ENCODE measurements around the gene TMEM272.

TMEM272 gene

GRCh38 chr13:51804295-51805172, 40.4 kb downstream of the TMEM272 start:
- DNase-seq, result no peak

DNA sequence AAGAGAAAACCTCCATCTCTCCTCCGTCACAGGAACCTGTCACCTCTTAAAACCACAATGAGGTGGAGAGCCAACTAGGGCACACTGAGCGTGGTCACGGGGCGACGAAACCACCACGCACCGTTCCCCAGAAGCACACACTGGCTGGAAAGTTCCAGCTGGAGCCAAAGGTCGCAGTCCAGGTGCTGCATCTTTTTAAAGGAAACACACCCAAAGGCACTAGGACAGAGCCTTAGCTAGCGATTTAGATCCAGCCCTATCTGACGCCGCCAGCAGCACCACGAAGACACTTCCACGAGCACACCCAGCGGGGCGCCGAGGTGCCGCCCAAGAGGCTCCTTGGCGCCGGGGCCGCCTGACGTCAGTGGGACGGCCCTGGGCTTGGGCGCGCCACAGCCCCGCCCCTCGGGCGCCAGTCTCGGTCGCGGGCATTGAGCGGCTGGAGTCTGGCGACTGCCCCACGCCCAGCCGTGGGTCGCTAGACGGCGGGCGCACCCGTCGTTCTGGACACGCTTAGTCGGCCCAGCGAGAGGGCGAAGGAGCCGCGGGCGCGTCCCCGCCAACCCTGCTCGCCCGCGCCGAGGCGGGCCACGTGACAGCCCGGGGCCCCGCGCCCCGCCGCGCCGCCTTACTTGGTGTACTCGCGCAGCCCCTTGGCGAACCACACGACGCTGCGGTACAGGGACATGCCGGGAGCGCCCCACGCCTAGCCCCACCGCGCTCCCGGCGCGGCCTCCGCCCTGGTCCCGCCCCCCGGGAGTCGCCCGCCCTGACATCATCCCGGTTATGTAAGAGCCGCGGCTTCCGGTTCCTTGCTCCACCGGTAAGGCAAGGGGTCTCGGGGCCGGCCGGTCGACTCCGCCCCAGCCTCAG, 41.3 kb downstream of the TMEM272 start, which contains the start of gene DHRS12:
DHRS12 (minus strand) TSS at position 742 of the 873 bp plus-strand sequence. CDS start 4,504 bp downstream, outside the sequence.
- peak; percentile 78 for DNase-seq

DNA sequence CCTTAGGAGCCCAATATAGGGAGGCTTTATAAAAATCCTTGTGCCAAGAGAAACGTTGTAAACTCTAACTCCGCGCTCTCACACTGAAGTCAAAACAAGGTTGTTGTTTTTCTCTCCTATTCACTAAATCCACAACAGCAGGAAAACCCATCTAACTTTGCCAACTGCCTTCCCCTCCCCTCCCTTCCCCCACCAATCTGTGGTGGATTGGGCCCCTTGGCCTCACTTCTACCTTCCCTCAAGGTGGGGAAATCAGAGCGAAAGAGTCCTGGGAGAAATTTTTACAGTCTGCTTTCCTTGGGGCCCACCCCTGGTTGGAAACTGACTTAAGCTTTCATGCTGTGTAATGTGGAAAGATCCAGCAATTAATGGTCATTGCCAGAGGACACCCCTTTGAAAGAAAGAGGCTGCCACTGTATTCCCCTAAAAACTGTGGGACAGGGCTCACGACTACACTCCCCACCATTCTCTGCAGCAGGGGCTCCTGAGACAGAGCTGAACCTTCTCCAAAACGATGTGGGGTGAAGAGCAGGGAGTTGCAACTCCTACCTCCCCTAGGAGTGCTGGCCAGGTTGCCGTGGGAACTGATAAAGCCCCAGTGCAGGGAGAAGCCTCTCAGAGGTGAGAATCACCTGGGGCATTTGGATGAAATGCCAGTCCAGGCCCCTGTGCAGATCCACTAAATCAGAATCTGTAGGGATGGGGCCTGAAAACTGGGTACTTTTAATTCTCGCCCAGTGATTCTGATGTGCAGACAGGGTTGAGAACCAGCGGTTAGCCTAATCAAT, 42.2 kb downstream of the TMEM272 start:
- no peak for DNase-seq

- DNase-seq, result no peak
Observed at GRCh38 chr13:51801631-51802099, 43.3 kb downstream of the TMEM272 start.

- no peak for DNase-seq
Observed at GRCh38 chr13:51800486-51800885, 44.5 kb downstream of the TMEM272 start.

DNA sequence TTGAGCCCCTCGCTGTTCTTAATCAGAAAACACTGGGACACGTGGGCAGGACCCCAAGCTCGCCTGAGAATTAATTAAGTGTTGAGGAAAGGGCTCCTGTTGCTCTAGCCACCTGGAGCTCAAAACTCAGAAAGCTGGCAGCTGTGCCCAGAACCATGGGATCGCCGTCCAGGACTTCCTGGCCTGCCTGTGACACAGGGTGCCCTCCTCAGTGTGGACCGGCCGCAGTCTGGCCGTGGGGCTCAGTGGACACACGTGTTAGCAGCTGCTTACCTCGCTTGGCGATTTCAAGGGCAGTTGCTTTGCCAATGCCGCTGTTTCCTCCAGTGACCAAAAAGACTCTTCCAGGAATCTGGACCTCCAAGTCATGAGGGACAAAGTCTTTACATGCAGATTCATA, 45.7 kb downstream of the TMEM272 start:
- DNase-seq, result no peak

- peak; percentile 67 for DNase-seq
Observed at GRCh38 chr13:51797664-51798488, 47.1 kb downstream of the TMEM272 start.

- no peak for DNase-seq
Observed at GRCh38 chr13:51796546-51796945, 48.4 kb downstream of the TMEM272 start.

GRCh38 chr13:51795419-51795818, 49.6 kb downstream of the TMEM272 start:
- DNase-seq, result no peak

- no peak for DNase-seq
Observed at GRCh38 chr13:51794964-51795363, 50.0 kb downstream of the TMEM272 start.

DNA sequence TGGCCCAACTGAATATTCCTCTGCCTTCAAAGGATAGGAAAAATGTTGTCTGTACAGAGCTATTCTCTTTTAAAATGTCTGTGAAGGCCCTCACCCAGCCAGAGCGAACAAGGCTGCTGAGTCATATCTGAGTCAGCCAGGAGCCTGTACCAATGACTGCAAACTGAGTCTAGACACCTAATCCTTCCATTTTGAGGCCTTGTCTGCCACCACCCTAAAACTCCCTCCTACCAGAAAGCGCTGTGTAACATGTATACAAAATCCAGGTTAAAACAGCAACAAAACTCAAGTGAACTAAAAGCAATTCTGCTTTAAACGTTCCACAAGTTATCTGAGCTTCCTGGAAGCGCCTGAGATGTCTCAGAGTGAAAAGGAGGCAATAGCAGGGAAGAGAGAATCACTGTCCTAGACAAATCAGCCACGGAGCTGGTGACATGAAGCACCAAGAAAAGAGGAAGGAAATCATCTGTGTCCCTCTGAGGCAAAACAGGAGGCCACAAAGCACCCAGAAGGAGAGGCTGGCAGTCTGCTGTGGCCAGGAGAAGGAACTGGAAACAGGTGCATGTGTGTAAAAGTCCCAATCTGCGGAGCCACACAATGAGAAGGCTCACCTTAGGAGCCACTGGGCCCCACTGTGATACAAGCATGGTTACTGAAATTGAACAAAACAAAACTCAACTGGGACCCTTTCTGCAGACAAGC, 51.3 kb downstream of the TMEM272 start:
- DNase-seq, result peak; percentile 90

DNA sequence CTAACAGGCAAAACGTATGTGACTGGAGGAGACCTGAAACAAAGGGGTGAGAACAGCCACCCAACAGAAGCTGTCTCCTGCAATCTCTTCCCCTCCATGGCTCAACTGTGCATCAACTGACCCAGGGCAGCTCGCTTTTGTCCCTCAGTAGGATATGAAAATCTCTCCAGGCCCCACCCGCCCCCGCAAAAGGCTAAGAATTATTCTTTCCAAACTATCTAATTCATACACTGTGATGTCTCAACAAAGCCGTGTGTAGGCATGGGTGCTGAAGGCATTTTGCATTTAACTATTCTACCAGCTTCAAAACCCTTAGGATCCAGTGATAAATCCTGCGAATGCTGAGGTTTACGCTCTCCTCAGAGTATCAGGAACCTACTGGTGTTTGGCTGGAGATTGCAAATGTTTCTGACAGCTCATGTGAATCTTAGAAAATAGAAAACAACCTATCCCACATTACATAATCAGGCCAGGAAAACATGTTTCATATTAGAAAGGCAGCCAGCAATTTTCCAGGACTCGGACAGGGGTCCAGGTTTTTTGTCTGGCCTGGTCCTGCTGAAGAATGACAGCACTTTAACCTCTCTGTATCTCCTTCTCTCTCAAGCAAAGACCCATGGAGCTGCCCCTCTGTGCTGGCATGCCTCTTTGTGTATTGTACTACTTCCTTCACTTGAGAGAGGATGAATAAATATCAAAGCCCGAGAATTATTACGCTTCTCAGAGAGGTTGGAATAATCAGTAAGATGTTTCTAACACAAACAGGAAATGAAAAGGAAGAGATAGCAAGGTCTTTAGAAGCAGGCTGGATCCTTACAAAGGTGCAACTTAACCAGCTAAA, 58.3 kb downstream of the TMEM272 start:
- no peak for DNase-seq

GRCh38 chr13:51785712-51786424, 59.1 kb downstream of the TMEM272 start:
- DNase-seq, result peak; percentile 52

DNA sequence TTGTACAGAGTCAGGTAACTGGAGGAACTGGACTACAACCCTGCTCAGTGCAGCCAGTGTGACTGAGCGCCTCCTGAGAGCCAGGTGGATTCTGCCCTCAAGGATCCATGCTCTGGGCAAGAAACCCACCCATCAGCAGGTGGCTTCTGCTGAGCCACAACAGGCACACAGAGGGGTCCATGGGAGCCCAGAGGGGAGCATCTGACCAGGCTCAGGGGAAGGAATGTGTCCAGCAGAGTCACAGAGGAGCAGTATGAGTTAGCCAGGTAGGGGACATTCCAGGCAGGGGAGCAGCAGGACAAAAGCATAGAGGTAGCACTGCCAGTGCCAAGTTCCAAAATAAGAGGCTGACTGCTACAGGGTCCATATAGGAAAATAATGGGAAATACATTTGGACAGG, 60.9 kb downstream of the TMEM272 start:
- no peak for DNase-seq

DNA sequence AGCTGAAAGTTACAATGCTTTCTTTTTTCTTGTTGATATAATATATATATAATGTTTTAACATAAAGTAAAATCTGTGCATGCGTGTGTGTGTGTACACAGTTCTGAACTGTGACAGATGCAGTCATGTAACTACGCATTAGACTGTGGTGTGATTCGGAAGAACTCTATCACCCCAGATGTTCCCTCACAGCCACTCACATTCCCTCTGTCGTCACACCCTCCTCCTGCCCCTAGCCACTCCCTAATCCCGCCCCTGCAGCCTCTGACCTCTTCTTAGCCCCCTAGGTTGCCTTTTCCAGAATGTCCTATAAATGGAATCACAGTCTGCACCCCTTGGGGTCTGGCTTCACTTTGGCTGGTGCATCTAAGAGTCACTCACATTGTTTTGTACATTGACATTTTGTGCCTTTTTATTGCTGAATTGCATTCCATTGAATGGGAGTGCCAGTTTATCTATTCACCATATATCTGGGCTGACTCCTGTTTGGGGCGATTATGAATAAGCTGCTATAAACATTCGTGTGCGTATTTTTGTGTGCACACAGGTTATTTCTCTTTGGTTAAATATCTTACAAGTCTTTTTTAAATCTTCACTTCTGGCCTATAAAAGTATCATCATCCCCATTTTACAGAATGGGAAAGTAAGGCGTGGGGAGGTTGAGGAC, 61.4 kb downstream of the TMEM272 start:
- DNase-seq, result no peak

GRCh38 chr13:51782026-51782710, 62.8 kb downstream of the TMEM272 start:
- DNase-seq, result no peak

GRCh38 chr13:51781246-51782022, 63.5 kb downstream of the TMEM272 start:
- no peak for DNase-seq

All from fibroblast of upper back skin (primary cell).